GM19452 (cell line): ENCODE measurements around the gene THY1.

ENCODE experiments used
- ATAC-seq: cut with Tn5 transposase; IDR thresholded peaks from one replicate; pipeline ENCODE4 v1.9.1; 2021; ENCODE audit not compliant: unreplicated experiment

THY1 gene

GRCh38 chr11:119372260-119373058 is 50.5 kb downstream of the THY1 start:
- ATAC-seq = no peak

- ATAC-seq = no peak
These were observed 51.2 kb downstream of the THY1 start for GRCh38 chr11:119371778-119372182.

- no peak for ATAC-seq
These were observed 51.8 kb downstream of the THY1 start for GRCh38 chr11:119371067-119371601.

GRCh38 chr11:119370486-119371046 is 52.4 kb downstream of the THY1 start:
- no peak for ATAC-seq

- ATAC-seq = no peak
These were observed 53.6 kb downstream of the THY1 start for GRCh38 chr11:119369132-119369925.

- ATAC-seq = no peak
These were observed 54.6 kb downstream of the THY1 start for GRCh38 chr11:119368121-119369034.

- ATAC-seq = no peak
These were observed 55.3 kb downstream of the THY1 start for GRCh38 chr11:119367661-119368120.
